Right forelimb (tissue), 1 donor: ENCODE measurements around the gene CCDC178.
A peak's percentile ranks its signal among the peaks of the same experiment; 100 is the strongest.
"Not testable (repeated sequence)": the region's sequence is repeated elsewhere in the genome, so short reads cannot be mapped to it uniquely, and the experiment has no call there.

Source experiments
- DNase-seq: peaks from one replicate; pipeline ENCODE4 v3.0.0-alpha.2; 2018

CCDC178 gene

GRCh38 chr18:33201509-33201926 lies 239.0 kb downstream of the CCDC178 start:
- peak; percentile 57 for DNase-seq

GRCh38 chr18:33195795-33196194 lies 244.7 kb downstream of the CCDC178 start:
- no peak for DNase-seq

DNA sequence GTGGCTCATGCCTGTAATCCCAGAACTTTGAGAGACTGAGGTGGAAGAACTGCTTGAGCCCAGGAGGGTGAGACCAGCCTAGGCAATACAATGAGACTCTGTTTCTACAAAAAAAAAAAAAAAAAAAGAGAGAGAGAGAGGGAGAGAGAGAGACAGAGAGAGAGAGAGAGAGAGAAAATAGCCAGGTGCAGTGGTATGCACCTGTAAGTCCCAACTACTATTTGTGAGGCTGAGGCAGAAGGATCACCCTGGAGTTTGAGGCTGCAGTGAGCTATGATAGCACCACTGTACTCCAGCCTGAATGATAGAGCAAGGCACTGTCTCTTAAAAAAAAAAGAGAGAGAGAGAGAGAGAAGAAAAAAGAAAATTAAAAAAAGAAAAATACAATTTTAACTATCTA lies 245.7 kb downstream of the CCDC178 start:
- no peak for DNase-seq

GRCh38 chr18:33184958-33185357 lies 255.6 kb downstream of the CCDC178 start:
- no peak for DNase-seq

GRCh38 chr18:33184175-33184574 lies 256.3 kb downstream of the CCDC178 start:
- no peak for DNase-seq

GRCh38 chr18:33183136-33183535 lies 257.4 kb downstream of the CCDC178 start:
- DNase-seq, result no peak

- no peak for DNase-seq
These were observed 259.5 kb downstream of the CCDC178 start for GRCh38 chr18:33181016-33181415.

DNA sequence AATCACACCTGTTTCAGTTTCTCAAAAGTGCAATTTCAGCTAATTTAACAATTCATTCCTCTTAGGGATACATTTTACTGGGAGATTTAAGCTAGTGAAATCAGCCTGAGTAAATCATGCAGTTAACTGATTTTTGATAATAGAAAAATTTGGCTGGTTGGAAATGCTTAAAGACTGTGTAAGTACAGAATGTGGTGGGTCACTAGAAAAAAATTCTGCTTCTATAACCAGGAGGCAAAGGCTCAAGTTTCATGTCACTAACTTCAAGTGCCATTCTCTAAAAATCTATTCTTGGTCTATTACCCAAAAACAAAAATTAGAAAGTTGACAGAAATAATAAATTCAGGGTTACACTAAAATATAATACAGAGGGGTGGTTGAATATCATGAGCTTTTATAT lies 271.3 kb downstream of the CCDC178 start:
- DNase-seq, result no peak

DNA sequence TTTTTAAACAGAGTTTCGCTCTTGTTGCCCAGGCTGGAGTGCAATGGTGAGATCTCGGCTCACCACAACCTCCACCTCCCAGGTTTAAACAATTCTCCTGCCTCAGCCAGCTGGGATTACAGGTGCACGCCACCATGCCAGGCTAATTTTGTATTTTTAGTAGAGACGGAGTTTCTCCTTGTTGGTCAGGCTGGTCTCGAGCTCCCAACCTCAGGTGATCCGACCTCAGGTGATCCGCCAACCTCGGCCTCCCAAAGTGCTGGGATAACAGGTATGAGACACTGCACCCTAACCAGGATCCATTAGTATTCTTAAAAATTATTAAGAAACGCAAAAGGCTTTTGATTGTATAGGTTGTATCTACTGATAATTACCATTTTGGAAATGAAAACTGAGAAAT lies 276.4 kb downstream of the CCDC178 start:
- not testable (repeated sequence) for DNase-seq

DNA sequence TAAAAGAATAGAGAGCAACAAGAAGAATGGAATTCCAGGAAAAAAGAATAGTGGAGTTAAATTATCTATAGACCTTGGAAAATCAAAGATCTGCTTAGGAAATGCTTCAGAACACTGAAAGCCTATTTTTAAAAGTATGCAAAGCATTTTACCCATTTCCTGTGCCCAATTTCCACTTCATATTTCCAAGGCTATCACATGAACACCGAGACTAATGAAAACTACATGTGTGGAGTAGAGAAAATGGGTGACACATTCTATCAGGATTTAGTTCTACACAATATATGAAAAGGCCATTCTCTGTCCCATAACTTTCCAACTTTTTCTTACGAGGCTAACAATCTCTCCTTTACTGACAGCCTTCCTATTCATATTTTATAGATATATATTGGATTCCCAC lies 279.4 kb downstream of the CCDC178 start:
- DNase-seq, result no peak

DNA sequence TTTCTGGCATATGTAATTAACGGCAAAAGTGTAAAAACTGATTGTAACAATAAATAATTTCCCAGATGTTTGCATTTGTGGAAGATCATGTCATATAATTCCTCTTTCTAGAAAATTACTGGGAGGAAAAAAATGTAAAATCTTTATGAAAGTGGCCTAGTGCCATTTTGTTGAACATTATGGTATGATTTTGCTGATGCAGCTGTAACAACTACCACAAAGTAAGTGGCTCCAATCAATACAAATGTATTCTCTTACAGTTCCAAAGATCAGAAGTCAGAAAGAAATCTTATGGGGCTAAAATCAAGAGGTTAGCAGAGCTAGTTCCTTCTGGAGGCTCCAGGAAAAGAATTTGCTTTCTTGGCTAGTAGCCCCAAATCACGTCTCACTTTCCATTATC lies 281.4 kb downstream of the CCDC178 start:
- DNase-seq, result no peak

DNA sequence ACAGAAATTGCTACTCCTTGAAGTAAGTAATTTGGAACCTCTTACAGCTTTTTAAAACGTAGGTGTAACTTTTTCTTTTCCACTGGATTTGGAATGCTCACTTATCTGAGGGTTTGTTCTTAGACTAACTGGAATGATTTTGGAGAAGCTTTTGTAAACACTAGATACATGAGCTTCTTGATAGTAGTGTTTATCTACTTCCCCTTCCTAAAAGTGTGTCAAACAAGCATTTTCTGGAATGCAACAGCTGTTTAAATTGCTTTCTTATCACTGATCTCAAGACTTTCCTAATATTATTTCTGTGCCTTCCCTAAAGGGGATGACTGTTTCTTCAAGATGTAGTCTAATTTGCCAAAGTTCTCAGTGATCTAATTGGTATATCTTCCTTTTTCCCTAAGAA lies 282.6 kb downstream of the CCDC178 start:
- no peak for DNase-seq

GRCh38 chr18:33156906-33157470 lies 283.5 kb downstream of the CCDC178 start:
- DNase-seq, result no peak

DNA sequence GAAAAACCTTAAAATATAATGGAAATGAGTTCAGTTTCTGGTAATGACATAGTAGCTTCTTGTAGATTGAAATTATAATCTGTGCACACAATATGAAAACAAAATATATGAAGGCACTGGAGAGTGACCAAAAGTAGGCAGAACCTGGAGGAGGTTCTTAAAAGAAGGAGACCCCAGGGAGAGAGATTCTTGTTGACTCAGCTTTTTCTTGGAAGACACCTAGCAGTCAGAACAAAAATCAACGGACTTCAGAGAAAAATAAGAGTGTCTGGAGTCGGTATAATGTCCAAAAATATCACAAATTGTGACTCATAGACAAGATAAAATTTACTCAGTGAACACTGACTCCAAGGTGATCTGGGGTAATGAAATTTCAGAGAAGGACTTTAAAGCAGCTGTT lies 286.5 kb downstream of the CCDC178 start:
- no peak for DNase-seq

GRCh38 chr18:33152376-33152775 lies 288.1 kb downstream of the CCDC178 start:
- no peak for DNase-seq

DNA sequence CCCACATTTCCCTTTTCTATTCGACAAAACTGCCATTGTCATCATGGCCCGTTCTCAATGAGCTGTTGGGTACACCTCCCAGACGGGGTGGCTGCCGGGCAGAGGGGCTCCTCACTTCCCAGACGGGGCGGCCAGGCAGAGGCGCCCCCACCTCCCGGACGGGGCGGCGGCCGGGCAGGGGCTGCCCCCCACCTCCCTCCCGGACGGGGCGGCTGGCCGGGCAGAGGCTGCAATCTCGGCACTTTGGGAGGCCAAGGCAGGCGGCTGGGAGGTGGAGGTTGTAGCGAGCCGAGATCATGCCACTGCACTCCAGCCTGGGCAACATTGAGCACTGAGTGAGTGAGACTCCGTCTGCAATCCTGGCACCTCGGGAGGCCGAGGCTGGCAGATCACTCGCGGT lies 292.7 kb downstream of the CCDC178 start:
- not testable (repeated sequence) for DNase-seq

DNA sequence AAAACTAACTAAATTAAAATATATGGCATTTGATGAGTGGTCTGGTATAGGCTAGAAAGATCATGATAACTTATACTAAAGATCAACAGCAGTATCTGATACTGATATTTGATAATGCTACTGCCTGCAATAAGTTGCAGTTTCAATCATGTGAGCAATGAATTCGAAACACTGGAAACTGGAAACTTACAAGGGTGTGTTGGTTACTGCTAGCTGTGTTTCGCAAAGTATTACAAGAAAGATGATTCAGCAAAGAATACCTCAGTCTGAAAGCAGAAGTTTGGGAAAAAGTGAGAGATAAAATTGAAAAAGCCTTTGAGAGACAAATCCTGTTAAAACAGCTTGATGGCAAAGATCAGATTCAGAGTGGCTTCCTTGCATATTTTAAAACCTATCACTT lies 294.5 kb downstream of the CCDC178 start:
- DNase-seq, result no peak

GRCh38 chr18:33135951-33136660 lies 304.4 kb downstream of the CCDC178 start:
- no peak for DNase-seq

DNA sequence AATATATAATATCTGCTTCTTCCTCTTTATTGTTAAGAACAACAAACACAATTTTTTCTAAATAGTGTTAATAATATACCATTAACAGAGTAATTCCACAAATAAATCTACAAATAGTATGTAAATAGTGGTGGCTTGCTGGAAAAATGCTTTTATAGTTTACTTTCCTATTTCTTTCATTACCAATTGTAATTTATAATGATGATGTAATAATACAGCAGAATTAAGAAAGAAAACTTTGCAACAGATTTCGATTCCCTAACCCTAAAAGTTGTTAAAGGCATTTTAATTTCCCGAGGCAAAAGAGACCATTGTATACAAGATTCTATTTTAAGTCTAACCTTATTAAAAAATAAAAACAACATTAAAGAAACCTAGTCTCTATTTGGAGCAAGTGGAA lies 307.9 kb downstream of the CCDC178 start:
- no peak for DNase-seq

DNA sequence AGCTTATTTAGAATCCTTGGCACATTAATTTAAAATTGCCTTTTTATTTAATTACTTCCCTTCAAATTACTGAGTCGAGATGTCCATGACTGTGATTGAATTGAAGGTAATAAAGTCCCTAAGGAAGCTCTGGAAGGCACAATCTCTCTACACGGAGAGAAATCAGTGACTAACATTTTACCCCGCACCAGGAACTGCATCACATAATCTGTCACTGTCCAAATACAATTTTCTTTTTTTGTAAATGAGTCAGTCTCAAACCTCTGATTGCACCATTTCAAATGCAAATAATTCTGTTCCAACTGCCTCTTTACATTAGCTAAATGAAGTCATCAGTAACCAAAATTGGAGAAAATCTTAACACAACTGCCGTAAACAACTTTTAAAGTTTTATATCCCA lies 311.9 kb downstream of the CCDC178 start:
- DNase-seq, result no peak

- no peak for DNase-seq
These were observed 316.5 kb downstream of the CCDC178 start for GRCh38 chr18:33123862-33124518.

- DNase-seq, result no peak
These were observed 324.1 kb downstream of the CCDC178 start for GRCh38 chr18:33116376-33116775.

DNA sequence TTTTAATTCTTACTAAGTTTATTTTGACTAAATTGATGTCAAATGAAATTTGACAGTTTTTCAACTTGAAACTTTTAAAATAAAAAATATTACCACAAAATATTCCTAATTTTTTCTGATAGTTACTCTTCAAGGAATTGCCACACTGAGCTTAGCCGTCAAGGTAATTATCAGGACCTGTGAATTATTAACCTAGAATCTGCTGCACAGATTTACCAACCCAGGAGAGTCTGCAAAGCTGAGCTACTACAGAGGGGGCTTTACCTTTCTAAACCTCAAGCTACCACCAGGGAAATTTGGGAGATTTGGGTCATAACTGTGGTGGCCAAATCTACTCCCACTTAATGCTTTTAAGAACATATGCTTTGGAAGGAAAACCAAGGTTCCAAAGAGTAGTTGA lies 324.6 kb downstream of the CCDC178 start:
- no peak for DNase-seq

DNA sequence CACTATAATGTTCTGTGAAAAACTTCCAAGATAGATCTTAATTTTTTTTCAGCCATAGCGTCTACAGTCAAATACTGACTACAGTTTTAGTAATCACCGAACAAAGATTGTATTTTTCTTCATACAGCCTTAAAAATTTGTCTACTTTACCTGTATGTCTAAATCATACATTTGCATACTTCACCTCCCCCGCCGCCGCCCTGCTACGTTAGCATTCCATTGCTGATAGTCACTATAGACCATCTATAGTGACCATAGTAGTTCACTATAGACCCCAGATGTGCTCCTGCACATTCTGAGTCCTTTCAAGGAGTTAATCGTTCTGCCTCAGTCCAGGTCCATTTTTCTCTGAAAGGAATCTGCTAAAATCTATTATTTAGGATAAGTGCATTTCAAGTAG lies 325.0 kb downstream of the CCDC178 start:
- no peak for DNase-seq
